Suprapubic skin (tissue), 4 donors: Measurements from ENCODE around the gene MAD1L1.

Experiments used
- EP300 ChIP-seq: sonication (generic); formaldehyde crosslinking; IDR thresholded peaks from one replicate; pipeline ENCODE4 v1.6.1; 2017; ENCODE audit warnings: antibody characterized with exemption
- POLR2A ChIP-seq, 2 donors: fragments of 450-650 bp; IDR thresholded peaks; one replicate each; pipeline ENCODE4 v1.6.1; 2017; ENCODE audit warnings: antibody characterized with exemption in 2 of 2, mild to moderate bottlenecking in 2 of 2, moderate library complexity in 2 of 2
- POLR2AphosphoS5 ChIP-seq, 3 donors: sonication (generic); formaldehyde crosslinking; IDR thresholded peaks; one replicate each; pipeline ENCODE4 v1.6.1; 2017; ENCODE audit warnings: antibody characterized with exemption in 3 of 3
- TF ChIP-seq, protein P1 (sequence below), 2 donors: fragments of 200-600 bp in 1 of 2; fragments of 450-650 bp in 1 of 2; sonication (generic) in 1 of 2; IDR thresholded peaks; one replicate each; pipeline ENCODE4 v1.5.1; 2016 to 2019; ENCODE audit warnings: antibody characterized with exemption in 2 of 2, mild to moderate bottlenecking in 1 of 2, moderate library complexity in 1 of 2

DNA sequence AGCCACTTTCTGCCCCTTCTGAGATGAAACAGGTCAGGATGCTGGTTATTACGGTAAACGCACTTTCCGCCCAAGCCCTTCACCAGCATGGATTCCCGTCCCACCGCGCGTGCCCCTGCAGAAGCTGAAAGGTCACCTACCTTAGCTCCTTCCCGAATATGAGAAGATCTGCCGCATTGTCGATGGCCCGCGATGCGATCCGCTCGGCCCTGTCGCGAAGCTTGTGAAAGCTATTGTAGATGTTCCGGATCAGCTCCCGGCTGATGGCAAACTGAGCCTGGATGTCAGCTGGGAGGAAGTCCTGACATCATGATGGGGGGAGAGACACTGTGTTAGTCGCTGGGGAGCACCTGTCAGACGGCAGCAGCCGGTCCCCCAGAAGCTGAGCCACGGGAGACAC is 31.4 kb upstream of the MAD1L1 start:
- TF ChIP-seq, protein P1, sequence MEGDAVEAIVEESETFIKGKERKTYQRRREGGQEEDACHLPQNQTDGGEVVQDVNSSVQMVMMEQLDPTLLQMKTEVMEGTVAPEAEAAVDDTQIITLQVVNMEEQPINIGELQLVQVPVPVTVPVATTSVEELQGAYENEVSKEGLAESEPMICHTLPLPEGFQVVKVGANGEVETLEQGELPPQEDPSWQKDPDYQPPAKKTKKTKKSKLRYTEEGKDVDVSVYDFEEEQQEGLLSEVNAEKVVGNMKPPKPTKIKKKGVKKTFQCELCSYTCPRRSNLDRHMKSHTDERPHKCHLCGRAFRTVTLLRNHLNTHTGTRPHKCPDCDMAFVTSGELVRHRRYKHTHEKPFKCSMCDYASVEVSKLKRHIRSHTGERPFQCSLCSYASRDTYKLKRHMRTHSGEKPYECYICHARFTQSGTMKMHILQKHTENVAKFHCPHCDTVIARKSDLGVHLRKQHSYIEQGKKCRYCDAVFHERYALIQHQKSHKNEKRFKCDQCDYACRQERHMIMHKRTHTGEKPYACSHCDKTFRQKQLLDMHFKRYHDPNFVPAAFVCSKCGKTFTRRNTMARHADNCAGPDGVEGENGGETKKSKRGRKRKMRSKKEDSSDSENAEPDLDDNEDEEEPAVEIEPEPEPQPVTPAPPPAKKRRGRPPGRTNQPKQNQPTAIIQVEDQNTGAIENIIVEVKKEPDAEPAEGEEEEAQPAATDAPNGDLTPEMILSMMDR (IDR thresholded peaks at IDR 0.05): no peak
- no peak for TF ChIP-seq POLR2A (IDR thresholded peaks at IDR 0.05)
- TF ChIP-seq EP300: no peak
- TF ChIP-seq POLR2AphosphoS5 (IDR thresholded peaks at IDR 0.05): no peak
